ENCODE results near the gene IQGAP2. TPM values are rescaled to one million over a fixed set of nuclear protein-coding genes. Genes with fewer than 3 reads are reported as not detected.
"Not testable (repeated sequence)": the region's sequence is repeated elsewhere in the genome, so short reads cannot be mapped to it uniquely, and the experiment has no call there.

IQGAP2 gene
- total RNA-seq, 2 donors from 2014 or later: 117 to 134 TPM

DNA sequence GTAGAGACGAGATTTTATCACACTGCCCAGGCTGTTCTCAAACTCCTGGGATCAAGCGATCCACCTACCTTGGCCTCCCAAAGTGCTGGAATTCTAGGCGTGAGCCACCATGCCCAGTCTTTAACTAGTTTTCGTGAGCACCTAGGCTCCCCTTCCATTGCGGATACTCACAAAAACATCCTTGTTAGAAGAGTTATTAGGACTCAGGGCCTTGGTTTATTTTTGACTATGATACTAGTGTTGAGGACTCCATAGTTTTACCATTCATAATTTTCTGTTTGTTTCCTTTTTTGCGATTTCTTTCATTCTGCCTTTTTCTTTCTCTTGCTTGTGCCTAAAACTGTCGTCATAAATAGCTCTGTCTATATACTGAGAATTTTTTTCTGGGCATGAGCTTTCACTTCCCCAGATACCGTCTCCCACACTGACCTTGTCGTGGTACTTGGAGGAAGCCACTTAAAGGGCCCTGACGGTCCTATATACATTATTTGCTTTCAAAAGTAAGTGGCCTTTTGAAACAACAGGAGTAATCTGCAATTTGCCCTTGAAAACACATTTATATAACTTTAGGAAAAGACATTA lies 318.0 kb downstream of the IQGAP2 start:
- peak overlapping the region; percentile 9 for H3K27ac Mint-ChIP-seq
- peaks cover 14% of the 10 kb centered on the region for H3K27me3 Mint-ChIP-seq
- H3K9me3 ChIP-seq (ENCODE audit: control insufficient read depth, low read length, poor library complexity, severe bottlenecking): no peaks in the 10 kb centered on the region
- peaks cover 9% of the 10 kb centered on the region for H3K4me1 Mint-ChIP-seq
- peak overlapping the region; percentile 52 for H3K4me3 Mint-ChIP-seq
- no peak for DNase-seq
- peaks cover 2% of the 10 kb centered on the region for H3K36me3 Mint-ChIP-seq (ENCODE audit: low read depth)
- ATAC-seq: no peak

DNA sequence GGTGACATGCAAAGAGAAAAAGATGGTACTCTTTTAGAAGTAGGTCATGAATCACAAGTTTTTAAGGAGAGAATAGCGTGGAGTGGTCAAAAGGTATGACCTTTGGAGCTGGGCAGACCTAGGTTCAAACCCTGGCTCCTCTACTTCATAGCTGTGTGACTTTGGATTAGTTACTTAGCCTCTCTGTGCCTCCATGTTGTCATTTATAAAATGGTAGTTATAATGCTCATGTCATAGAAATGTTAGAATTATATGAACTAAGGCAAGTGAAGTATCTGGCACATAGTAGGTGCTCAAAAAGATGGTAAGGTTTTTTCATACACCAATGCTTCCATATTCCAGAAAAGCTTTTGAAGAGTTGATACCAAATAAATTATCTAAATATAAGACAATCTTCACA lies 320.2 kb downstream of the IQGAP2 start:
- no peaks in the 10 kb centered on the region for H3K27me3 Mint-ChIP-seq
- ATAC-seq (no peak), DNase-seq (no peak)
- H3K4me3 Mint-ChIP-seq: no peak overlapping the region
- peaks cover 5% of the 10 kb centered on the region for H3K4me1 Mint-ChIP-seq
- H3K9me3 ChIP-seq (ENCODE audit: control insufficient read depth, low read length, poor library complexity, severe bottlenecking): no peaks in the 10 kb centered on the region
- H3K36me3 Mint-ChIP-seq (ENCODE audit: low read depth): peaks cover 2% of the 10 kb centered on the region
- peak overlapping the region; percentile 79 for H3K27ac Mint-ChIP-seq

DNA sequence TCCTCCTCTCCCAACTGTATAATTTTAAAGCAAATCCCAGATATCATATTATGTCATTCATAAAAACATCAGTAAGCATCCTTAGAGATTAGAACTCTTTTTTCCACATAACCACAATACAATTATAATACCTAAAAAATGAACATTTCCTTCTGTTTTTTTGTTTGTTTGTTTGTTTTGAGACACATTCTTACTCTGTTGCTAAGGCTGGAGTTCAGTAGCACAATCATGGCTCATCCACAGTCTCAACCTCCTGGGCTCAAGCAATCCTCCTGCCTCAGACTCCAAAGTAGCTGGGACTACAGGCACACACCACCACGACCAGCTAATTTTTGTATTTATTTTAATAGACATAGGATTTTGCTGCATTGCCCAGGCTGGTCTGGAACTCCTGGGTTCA lies 320.8 kb downstream of the IQGAP2 start:
- peaks cover 5% of the 10 kb centered on the region for H3K4me1 Mint-ChIP-seq
- H3K9me3 ChIP-seq (ENCODE audit: control insufficient read depth, low read length, poor library complexity, severe bottlenecking): no peaks in the 10 kb centered on the region
- H3K27ac Mint-ChIP-seq: peak overlapping the region; percentile 79
- peaks cover 2% of the 10 kb centered on the region for H3K36me3 Mint-ChIP-seq (ENCODE audit: low read depth)
- no peak for ATAC-seq
- no peak for DNase-seq
- H3K4me3 Mint-ChIP-seq: no peak overlapping the region
- no peaks in the 10 kb centered on the region for H3K27me3 Mint-ChIP-seq

DNA sequence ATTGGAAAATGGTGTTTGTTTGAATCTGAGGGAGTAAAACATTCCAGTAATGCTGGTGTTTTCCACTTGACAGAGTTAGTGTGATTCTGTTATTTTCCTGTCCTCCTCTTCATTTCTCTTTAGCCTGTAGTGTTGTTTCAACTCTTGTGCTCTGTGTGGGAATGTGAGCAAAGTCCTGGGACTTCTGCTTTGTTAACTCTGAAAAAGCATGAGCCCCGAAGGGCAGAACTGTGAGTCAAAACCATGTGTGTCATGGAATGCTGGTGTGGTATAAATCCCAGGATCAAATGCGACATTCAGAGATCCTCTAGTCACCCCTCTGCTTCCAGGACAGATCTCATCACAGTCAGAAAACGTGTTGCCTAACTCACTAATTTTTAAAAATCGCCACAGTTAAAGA lies 321.8 kb downstream of the IQGAP2 start:
- no peak overlapping the region for H3K27ac Mint-ChIP-seq
- DNase-seq (no peak), ATAC-seq (no peak)
- H3K27me3 Mint-ChIP-seq: no peaks in the 10 kb centered on the region
- H3K36me3 Mint-ChIP-seq (ENCODE audit: low read depth): peaks cover 2% of the 10 kb centered on the region
- H3K9me3 ChIP-seq (ENCODE audit: control insufficient read depth, low read length, poor library complexity, severe bottlenecking): peaks cover 3% of the 10 kb centered on the region
- H3K4me1 Mint-ChIP-seq: peaks cover 5% of the 10 kb centered on the region
- H3K4me3 Mint-ChIP-seq: no peak overlapping the region

DNA sequence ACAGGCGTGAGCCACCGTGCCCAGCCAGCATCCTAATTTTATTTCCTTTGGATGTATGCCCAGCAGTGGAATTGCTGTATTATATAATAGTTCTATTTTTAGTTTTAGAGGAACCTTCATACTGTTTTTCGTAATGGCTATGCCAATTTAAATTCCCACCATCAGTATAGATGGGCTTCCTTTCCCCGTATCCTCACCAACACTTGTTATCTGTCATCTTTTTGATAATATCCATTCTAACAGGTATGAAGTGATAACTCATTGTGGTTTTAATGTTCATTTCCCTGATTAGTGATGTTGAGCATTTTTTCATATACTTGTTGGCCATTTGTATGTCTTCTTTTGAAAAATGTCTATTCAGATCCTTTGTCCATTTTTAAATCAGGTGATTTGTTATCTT lies 325.9 kb downstream of the IQGAP2 start:
- Mint-ChIP-seq H3K4me1 (peaks cover 11% of the 10 kb centered on the region), H3K27me3 (peaks cover 9% of the 10 kb centered on the region), H3K27ac (no peak overlapping the region), H3K36me3 (ENCODE audit: low read depth) (peaks cover 4% of the 10 kb centered on the region), H3K4me3 (no peak overlapping the region)
- no peak for ATAC-seq
- no peak for DNase-seq
- H3K9me3 ChIP-seq (ENCODE audit: control insufficient read depth, low read length, poor library complexity, severe bottlenecking): peaks cover 3% of the 10 kb centered on the region

DNA sequence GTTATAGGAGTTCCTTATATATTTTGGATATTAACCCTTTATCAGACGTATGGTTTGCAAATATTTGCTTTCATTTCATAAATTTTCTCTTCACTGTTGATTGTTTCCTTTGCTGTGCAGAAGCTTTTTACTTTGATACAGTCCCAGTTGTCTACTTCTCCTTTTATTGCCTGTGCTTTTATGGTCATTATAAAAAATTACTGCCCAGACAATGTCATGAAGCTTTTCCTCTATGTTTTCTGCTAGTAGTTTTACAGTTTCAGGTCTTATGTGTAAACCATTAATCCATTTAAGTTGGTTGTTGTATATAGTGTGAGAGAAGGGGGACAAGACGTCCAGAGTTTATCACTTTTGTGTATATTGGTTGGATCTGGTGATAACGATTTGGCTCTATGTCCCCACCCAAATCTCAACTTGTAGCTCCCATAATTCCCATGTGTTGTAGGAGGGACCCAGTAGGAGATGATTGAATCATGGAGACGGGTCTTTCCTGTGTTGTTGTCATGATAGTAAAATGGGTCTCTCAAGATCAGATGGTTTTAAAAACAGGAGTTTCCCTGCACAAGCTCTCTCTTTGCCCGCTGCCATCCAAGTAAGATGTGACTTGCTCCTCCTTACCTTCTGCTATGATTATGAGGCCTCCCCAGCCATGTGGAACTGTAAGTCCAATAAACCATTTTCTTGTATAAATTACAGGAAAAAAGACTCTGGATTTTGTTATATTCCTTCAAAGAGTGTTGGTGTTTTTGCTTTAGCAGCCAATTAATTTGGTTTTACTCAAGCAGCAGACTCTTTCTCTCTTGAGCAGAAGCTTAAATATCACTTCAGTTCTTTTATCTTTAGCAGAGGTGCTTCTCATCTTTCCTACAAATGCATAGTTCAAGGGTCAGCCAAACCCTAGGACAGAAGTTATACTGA lies 326.5 kb downstream of the IQGAP2 start:
- Mint-ChIP-seq H3K36me3 (ENCODE audit: low read depth) (peaks cover 4% of the 10 kb centered on the region), H3K27ac (no peak overlapping the region), H3K4me3 (no peak overlapping the region), H3K4me1 (peaks cover 11% of the 10 kb centered on the region), H3K27me3 (peaks cover 9% of the 10 kb centered on the region)
- no peak for ATAC-seq
- peaks cover 3% of the 10 kb centered on the region for H3K9me3 ChIP-seq (ENCODE audit: control insufficient read depth, low read length, poor library complexity, severe bottlenecking)
- no peak for DNase-seq

DNA sequence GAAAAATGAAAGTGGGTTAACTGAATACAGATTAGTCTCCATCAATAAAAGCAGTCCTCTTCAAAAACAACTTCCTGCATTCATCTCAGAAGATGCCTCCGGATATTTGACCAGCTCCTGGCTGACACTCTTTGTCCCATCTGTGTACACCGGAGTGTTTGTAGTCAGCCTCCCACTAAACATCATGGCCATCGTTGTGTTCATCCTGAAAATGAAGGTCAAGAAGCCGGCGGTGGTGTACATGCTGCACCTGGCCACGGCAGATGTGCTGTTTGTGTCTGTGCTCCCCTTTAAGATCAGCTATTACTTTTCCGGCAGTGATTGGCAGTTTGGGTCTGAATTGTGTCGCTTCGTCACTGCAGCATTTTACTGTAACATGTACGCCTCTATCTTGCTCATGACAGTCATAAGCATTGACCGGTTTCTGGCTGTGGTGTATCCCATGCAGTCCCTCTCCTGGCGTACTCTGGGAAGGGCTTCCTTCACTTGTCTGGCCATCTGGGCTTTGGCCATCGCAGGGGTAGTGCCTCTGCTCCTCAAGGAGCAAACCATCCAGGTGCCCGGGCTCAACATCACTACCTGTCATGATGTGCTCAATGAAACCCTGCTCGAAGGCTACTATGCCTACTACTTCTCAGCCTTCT lies 329.4 kb downstream of the IQGAP2 start:
- peaks cover 9% of the 10 kb centered on the region for H3K27me3 Mint-ChIP-seq
- peaks cover 3% of the 10 kb centered on the region for H3K9me3 ChIP-seq (ENCODE audit: control insufficient read depth, low read length, poor library complexity, severe bottlenecking)
- H3K4me3 Mint-ChIP-seq: peak overlapping the region; percentile 77
- peaks cover 4% of the 10 kb centered on the region for H3K36me3 Mint-ChIP-seq (ENCODE audit: low read depth)
- peak overlapping the region; percentile 95 for H3K27ac Mint-ChIP-seq
- DNase-seq: no peak
- peaks cover 20% of the 10 kb centered on the region for H3K4me1 Mint-ChIP-seq
- ATAC-seq: peak; percentile 50

DNA sequence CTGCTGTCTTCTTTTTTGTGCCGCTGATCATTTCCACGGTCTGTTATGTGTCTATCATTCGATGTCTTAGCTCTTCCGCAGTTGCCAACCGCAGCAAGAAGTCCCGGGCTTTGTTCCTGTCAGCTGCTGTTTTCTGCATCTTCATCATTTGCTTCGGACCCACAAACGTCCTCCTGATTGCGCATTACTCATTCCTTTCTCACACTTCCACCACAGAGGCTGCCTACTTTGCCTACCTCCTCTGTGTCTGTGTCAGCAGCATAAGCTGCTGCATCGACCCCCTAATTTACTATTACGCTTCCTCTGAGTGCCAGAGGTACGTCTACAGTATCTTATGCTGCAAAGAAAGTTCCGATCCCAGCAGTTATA lies 329.9 kb downstream of the IQGAP2 start:
- DNase-seq (no peak), ATAC-seq (peak; percentile 82)
- H3K9me3 ChIP-seq (ENCODE audit: control insufficient read depth, low read length, poor library complexity, severe bottlenecking): peaks cover 3% of the 10 kb centered on the region
- peaks cover 20% of the 10 kb centered on the region for H3K4me1 Mint-ChIP-seq
- H3K4me3 Mint-ChIP-seq: peak overlapping the region; percentile 77
- peaks cover 4% of the 10 kb centered on the region for H3K36me3 Mint-ChIP-seq (ENCODE audit: low read depth)
- H3K27me3 Mint-ChIP-seq: peaks cover 9% of the 10 kb centered on the region
- peak overlapping the region; percentile 95 for H3K27ac Mint-ChIP-seq

DNA sequence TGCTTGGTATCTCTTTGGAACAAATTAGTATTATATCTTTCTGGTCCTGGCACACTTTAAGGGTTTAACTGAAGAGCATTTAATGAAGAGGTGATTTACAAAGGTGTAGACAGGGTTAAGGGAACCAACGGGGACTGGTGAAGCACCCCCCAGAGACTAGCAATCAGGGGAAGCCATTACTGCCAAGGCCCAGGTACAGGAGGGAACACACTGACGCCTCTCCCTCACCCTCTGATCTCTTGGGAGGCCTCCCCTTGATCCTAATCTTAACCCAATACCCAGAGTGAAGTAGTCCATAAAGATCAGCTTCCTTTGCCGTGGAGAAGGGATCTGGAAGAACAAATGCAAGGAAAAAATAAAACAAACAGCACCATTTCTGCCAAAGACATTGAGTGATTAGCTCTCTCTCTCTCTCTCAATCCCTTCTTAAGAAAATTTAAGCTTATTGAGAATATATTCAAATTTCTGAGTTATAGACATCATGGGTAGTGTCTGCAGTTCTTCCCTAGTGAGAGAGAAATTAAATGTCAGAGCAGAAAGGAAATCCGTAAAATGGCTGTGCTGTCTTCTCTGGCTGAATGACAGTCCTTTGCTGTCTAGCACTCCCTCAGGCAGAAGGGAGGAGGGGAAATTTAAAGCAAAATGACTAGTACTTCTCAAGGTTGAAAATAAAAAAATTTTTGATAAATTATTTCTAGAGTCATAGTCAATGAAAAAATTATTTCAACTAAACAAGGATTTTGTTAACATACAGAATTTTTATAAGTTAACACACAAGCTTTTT lies 332.9 kb downstream of the IQGAP2 start:
- peaks cover 4% of the 10 kb centered on the region for H3K36me3 Mint-ChIP-seq (ENCODE audit: low read depth)
- peak overlapping the region; percentile 83 for H3K27ac Mint-ChIP-seq
- H3K9me3 ChIP-seq (ENCODE audit: control insufficient read depth, low read length, poor library complexity, severe bottlenecking): no peaks in the 10 kb centered on the region
- H3K4me3 Mint-ChIP-seq: peak overlapping the region; percentile 25
- H3K27me3 Mint-ChIP-seq: peaks cover 9% of the 10 kb centered on the region
- DNase-seq (no peak), ATAC-seq (no peak)
- peaks cover 32% of the 10 kb centered on the region for H3K4me1 Mint-ChIP-seq

DNA sequence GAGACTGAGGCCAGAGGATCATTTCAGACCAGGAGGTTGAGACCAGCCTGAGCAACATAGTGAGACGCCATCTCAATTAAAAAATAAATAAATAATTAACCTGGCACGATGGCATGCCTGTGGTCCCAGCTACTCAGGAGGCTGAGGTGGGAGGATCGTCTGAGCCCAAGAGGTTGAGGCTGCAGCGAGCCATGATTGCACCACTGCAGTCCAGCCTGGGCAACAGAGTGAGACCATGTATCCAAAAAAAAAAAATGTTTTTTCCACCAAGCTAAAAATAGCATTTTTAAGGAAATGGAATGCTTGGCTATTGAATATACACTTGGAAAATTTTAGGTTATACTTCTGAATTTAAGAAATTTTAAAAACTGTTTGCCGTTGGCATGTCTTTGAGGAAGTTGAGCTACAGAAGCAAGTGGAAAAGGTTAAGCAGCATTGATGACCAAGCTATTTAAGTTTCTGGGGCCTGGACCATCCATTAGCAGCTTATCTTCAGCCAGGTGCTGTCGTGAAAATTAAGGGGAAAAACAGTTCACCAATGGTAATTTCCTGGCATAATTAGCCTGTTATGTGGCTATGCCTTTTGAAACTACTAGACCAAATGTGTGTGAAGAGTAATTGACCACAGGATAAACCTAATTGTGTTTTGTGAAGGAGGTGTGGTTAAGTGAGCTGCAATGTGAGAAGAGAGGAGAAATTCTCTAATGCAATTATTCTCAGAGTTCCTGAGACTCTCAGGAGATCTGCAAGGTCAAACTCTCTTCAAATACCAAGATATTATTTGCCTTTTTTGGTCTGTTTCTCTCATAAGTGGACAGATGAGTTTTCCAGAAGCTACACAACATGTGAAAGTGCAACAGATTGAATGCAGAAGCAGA lies 333.8 kb downstream of the IQGAP2 start:
- no peaks in the 10 kb centered on the region for H3K9me3 ChIP-seq (ENCODE audit: control insufficient read depth, low read length, poor library complexity, severe bottlenecking)
- DNase-seq (no peak), ATAC-seq (no peak)
- Mint-ChIP-seq H3K27me3 (peaks cover 9% of the 10 kb centered on the region), H3K36me3 (ENCODE audit: low read depth) (peaks cover 4% of the 10 kb centered on the region), H3K4me3 (no peak overlapping the region), H3K4me1 (peaks cover 37% of the 10 kb centered on the region), H3K27ac (peak overlapping the region; percentile 99)

DNA sequence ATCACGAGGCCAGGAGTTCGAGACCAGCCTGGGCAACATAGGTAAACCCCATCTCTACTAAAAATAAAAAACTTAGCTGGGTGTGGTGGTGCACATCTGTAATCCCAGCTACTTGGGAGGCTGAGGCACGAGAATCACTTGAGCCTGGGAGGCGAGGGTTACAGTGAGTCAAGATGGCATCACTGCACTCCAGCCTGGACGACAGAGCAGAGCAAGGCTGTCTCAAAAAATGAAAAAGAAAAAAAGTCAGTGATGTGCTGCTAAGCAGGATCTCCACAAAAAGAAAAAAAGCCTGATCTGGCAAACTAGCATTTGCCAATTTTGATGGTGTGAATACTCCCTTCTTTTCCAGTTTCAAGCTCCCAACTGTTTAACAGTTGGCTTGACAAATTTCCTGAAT lies 334.8 kb downstream of the IQGAP2 start:
- H3K4me3 Mint-ChIP-seq: no peak overlapping the region

DNA sequence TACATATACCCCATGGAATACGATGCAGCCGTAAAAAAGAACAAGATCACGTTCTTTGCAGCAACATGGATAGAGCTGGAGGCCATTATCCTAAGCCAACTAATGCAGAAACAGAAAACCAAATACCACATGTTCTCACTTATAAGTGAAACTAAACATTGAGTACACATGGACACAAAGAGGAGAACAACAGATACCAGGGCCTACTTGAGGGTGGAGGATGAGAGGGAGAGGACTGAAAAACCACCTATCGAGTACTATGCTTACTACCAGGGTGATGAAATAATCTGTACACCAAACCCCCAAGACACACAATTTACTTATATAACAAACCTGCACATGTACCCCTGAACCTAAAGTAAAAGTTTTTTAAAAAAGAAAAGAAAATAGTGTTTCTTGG lies 338.4 kb downstream of the IQGAP2 start:
- not testable (repeated sequence) for H3K27me3 Mint-ChIP-seq; H3K36me3 Mint-ChIP-seq (ENCODE audit: low read depth); ATAC-seq; H3K27ac Mint-ChIP-seq; H3K9me3 ChIP-seq (ENCODE audit: control insufficient read depth, low read length, poor library complexity, severe bottlenecking); H3K4me3 Mint-ChIP-seq; DNase-seq
- peaks cover 22% of the 10 kb centered on the region for H3K4me1 Mint-ChIP-seq

More for the DNA sequence above, 334.8 kb downstream of the IQGAP2 start:
- H3K27ac Mint-ChIP-seq: peak overlapping the region; percentile 99
- DNase-seq (no peak), ATAC-seq (no peak)
- H3K9me3 ChIP-seq (ENCODE audit: control insufficient read depth, low read length, poor library complexity, severe bottlenecking): no peaks in the 10 kb centered on the region
- H3K27me3 Mint-ChIP-seq: peaks cover 5% of the 10 kb centered on the region
- peaks cover 32% of the 10 kb centered on the region for H3K4me1 Mint-ChIP-seq
- H3K36me3 Mint-ChIP-seq (ENCODE audit: low read depth): peaks cover 3% of the 10 kb centered on the region
